SU-DHL-6 (cell line): Measurements from ENCODE around the gene TLR10.

Experiments
- H2AFZ ChIP-seq: fragments of 200-600 bp; sonication (generic); 2 replicates; pipeline ENCODE4 v1.6.1; 2014; ENCODE audit warnings: low read depth, mild to moderate bottlenecking, moderate library complexity, mixed read lengths, antibody characterized with exemption, low read length; ENCODE audit not compliant: severe bottlenecking
- H3F3A ChIP-seq: fragments of 200-600 bp; shearing (Covaris generic); 2 replicates; pipeline ENCODE4 v1.6.0; 2016; ENCODE audit warnings: antibody characterized with exemption, mild to moderate bottlenecking; ENCODE audit not compliant: insufficient read depth
- H3K27ac ChIP-seq: fragments of 200-600 bp; sonication (generic); 2 replicates; pipeline ENCODE4 v1.5.1; 2016; ENCODE audit warnings: low read depth, mild to moderate bottlenecking, low read length, moderate library complexity, mixed read lengths
- H3K27me3 ChIP-seq: fragments of 200-600 bp; sonication (generic), shearing (Covaris generic); 2 replicates; pipeline ENCODE4 v1.6.0; 2014; ENCODE audit warnings: mild to moderate bottlenecking, low read length
- H3K36me3 ChIP-seq: fragments of 200-600 bp; sonication (generic); 2 replicates; pipeline ENCODE4 v1.6.1; 2014; ENCODE audit warnings: mild to moderate bottlenecking, low read length, mixed read lengths
- H3K4me2 ChIP-seq: fragments of 300-600, 200-600 bp; shearing (Covaris generic), sonication (generic); 2 replicates; pipeline ENCODE4 v1.6.0; 2014; ENCODE audit warnings: low read length, low read depth, mild to moderate bottlenecking; ENCODE audit not compliant: poor library complexity, severe bottlenecking
- H3K4me3 ChIP-seq: fragments of 200-600 bp; sonication (generic); 2 replicates; pipeline ENCODE4 v1.5.1; 2014; ENCODE audit warnings: antibody characterized with exemption, low read length, mild to moderate bottlenecking, mixed read lengths; ENCODE audit not compliant: insufficient read depth, poor library complexity, severe bottlenecking
- H3K79me2 ChIP-seq: fragments of 200-600 bp; sonication (generic); 2 replicates; pipeline ENCODE4 v1.6.1; 2014; ENCODE audit warnings: mild to moderate bottlenecking, low read length, moderate library complexity; ENCODE audit not compliant: insufficient read depth
- H3K9ac ChIP-seq: fragments of 200-600 bp; sonication (generic); 2 replicates; pipeline ENCODE4 v1.7.0; 2014; ENCODE audit warnings: mild to moderate bottlenecking, low read length
- H3K9me2 ChIP-seq: fragments of 200-600 bp; sonication (generic); replicated peaks from 2 replicates; pipeline ENCODE4 v1.6.1; 2014; ENCODE audit warnings: low read length; ENCODE audit not compliant: insufficient read depth
- H3K9me3 ChIP-seq: fragments of 200-600 bp; sonication (generic); 2 replicates; pipeline ENCODE4 v1.6.1; 2014; ENCODE audit warnings: low read length, mixed read lengths; ENCODE audit not compliant: insufficient read depth
- H4K20me1 ChIP-seq: fragments of 200-600 bp; sonication (generic); 2 replicates; pipeline ENCODE4 v1.6.1; 2014; ENCODE audit warnings: low read depth, mild to moderate bottlenecking, antibody characterized with exemption, low read length, moderate library complexity, mixed read lengths
- CTCF ChIP-seq: fragments of 200-600 bp; sonication (generic); IDR thresholded peaks from one replicate; pipeline ENCODE4 v1.5.1; 2017; ENCODE audit warnings: antibody characterized with exemption, mild to moderate bottlenecking, low read length, moderate library complexity; ENCODE audit not compliant: insufficient read depth, poor library complexity, severe bottlenecking
- EZH2phosphoT487 ChIP-seq: fragments of 200-600 bp; sonication (generic), shearing (Covaris generic); conservative IDR thresholded peaks from 2 replicates; pipeline ENCODE4 v1.6.1; 2018; ENCODE audit warnings: mild to moderate bottlenecking, antibody characterized with exemption, low read length, moderate library complexity, mixed read lengths

Gene TLR10

GRCh38 chr4:38782452-38783108, at the start of gene TLR10:
TLR10 (minus strand) TSS chr4:38782990; CDS start chr4:38775590, 7,400 bp downstream.
- no peak for TF ChIP-seq EZH2phosphoT487
- peak; percentile 54 for TF ChIP-seq CTCF
- peak within 1 kb of the TSS; percentile 27 for H2AFZ ChIP-seq
- H3K9me2 ChIP-seq = no peaks in the 10 kb centered on the region
- peak within 1 kb of the TSS; percentile 99 for H3K4me2 ChIP-seq
- H3K9ac ChIP-seq = peak within 1 kb of the TSS; percentile 80
- H3K27me3 ChIP-seq = no peaks in the 10 kb centered on the region
- peaks cover 42% of the 10 kb centered on the region for H3F3A ChIP-seq
- peaks cover 5% of the 10 kb centered on the region; the same call in 1 of the 2 replicates for H3K9me3 ChIP-seq
- no peaks in the 10 kb centered on the region for H4K20me1 ChIP-seq
- peaks cover 27% of the 10 kb centered on the region for H3K36me3 ChIP-seq
- H3K27ac ChIP-seq = peak within 1 kb of the TSS; percentile 100
- peak within 1 kb of the TSS; percentile 90 for H3K4me3 ChIP-seq
- peaks cover 50% of the 10 kb centered on the region for H3K79me2 ChIP-seq

DNA sequence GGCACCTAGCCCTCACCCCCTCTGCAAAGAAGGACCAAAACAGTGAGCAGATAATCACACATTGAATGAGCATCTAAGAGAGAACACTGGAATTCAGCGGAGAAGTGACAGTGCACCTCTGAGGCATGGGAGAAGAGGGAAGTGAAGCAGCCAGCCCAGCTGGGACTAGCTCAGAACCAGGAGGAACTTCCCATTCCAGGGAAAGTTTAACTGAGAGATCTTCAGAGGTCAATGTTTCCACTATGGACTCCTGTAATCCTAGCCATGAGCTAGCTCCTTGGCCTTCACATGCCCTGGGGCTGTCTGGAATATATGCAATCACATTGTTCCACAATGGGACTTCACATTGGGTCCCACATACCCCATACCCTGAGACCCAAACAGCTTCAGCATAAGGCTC, 49.4 kb upstream of the TLR10 start:
- H3K79me2 ChIP-seq = peaks cover 89% of the 10 kb centered on the region
- H3K27ac ChIP-seq = no peak overlapping the region
- TF ChIP-seq CTCF (no peak), EZH2phosphoT487 (no peak)
- peaks cover 50% of the 10 kb centered on the region for H3K36me3 ChIP-seq
- H3K4me2 ChIP-seq = no peak overlapping the region
- no peak overlapping the region for H2AFZ ChIP-seq
- H3F3A ChIP-seq = 0 out of 2 replicates have a peak, but pooled peaks cover 3% of the 10 kb centered on the region
- no peaks in the 10 kb centered on the region for H4K20me1 ChIP-seq
- H3K27me3 ChIP-seq = no peaks in the 10 kb centered on the region
- H3K9me3 ChIP-seq = no peaks in the 10 kb centered on the region
- H3K9me2 ChIP-seq = no peaks in the 10 kb centered on the region
- H3K9ac ChIP-seq = no peak overlapping the region
- no peak overlapping the region for H3K4me3 ChIP-seq

DNA sequence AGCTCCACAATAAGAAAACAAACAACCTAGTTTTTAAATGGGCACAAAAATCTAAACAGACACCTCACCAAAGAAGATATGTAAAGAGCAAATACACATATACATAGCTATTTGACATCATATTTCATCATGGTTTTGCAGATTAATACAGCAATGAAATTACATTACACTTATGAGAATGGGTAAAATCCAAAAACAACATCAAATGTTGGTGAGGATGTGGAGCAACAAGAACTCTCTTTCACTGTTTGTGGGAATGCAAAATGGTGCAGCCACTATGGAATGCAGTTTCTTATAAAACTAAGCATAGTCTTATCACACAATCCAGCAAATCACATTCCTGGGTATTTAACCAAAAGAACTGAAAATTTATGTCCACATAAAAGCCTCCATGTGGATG, 48.9 kb upstream of the TLR10 start:
- H3K27ac ChIP-seq = no peak overlapping the region
- no peak overlapping the region for H3K4me2 ChIP-seq
- H3K9me3 ChIP-seq = no peaks in the 10 kb centered on the region
- peaks cover 53% of the 10 kb centered on the region for H3K36me3 ChIP-seq
- no peak overlapping the region for H3K9ac ChIP-seq
- TF ChIP-seq CTCF = no peak
- no peak for TF ChIP-seq EZH2phosphoT487
- H3K27me3 ChIP-seq = no peaks in the 10 kb centered on the region
- peaks cover 87% of the 10 kb centered on the region for H3K79me2 ChIP-seq
- H3K9me2 ChIP-seq = no peaks in the 10 kb centered on the region
- no peak overlapping the region for H2AFZ ChIP-seq
- 0 out of 2 replicates have a peak, but pooled peaks cover 3% of the 10 kb centered on the region for H3F3A ChIP-seq
- no peak overlapping the region for H3K4me3 ChIP-seq
- no peaks in the 10 kb centered on the region for H4K20me1 ChIP-seq
